Uterus (tissue), 2 donors: Measurements from ENCODE around the gene TINCR.

ENCODE experiments used
- POLR2A ChIP-seq, 2 donors: fragments of 450-650 bp; IDR thresholded peaks; one replicate each; pipeline ENCODE4 v1.6.1; 2016; ENCODE audit warnings: antibody characterized with exemption in 2 of 2, mild to moderate bottlenecking in 1 of 2, moderate library complexity in 1 of 2
- TF ChIP-seq, protein P1 (sequence below), 4 experiments: fragments of 200-600 bp in 2 of 4; fragments of 450-650 bp in 2 of 4; sonication (generic) in 2 of 4; IDR thresholded peaks; one replicate each; pipeline ENCODE4 v1.5.1; 2016 to 2019; ENCODE audit warnings: antibody characterized with exemption in 4 of 4, mild to moderate bottlenecking in 2 of 4, moderate library complexity in 1 of 4

DNA sequence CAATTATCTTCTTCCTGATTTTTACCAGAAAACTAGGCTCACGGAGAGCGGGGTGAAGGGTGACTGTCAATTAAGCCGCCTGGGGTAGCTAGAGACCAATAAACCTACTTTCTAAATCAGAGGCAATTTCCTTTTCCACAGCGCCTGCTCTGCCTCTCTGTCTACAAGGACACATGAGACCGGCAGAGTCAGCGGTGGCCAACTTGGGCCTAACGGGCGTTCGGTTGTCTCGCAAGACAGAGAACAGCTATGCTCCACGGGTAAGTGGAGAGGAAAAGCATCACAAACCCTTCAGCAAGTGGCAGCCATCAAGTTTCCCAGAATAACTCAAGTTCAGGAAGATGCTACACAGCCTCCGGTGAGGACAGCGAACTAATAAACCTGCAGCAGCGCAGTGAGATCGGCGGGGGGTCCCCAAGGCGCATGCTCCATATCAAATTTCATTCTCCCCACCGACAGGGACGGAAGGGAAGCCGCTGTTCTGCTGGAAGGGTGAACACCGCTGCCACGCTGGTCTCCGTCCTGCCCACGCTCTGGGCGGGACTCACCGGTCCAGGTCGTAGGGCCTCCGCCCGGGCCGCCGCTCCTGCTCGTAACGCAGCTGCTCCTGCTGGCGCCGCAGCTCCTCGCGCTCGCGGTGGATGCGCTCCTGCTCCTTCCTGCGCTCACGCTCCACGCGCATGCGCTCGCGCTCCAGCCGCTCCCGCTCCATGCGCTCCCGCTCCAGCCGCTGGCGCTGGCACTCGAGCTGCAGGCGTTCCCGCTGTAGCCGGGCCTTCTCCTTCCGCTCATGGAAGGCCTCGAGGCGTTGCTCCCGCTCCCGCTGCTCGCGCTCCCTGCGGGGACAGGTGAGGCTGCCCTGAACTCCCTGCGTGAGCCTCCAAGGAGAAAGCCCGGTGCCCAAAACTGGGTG lies 25.8 kb upstream of the TINCR start:
- TF ChIP-seq, protein P1, sequence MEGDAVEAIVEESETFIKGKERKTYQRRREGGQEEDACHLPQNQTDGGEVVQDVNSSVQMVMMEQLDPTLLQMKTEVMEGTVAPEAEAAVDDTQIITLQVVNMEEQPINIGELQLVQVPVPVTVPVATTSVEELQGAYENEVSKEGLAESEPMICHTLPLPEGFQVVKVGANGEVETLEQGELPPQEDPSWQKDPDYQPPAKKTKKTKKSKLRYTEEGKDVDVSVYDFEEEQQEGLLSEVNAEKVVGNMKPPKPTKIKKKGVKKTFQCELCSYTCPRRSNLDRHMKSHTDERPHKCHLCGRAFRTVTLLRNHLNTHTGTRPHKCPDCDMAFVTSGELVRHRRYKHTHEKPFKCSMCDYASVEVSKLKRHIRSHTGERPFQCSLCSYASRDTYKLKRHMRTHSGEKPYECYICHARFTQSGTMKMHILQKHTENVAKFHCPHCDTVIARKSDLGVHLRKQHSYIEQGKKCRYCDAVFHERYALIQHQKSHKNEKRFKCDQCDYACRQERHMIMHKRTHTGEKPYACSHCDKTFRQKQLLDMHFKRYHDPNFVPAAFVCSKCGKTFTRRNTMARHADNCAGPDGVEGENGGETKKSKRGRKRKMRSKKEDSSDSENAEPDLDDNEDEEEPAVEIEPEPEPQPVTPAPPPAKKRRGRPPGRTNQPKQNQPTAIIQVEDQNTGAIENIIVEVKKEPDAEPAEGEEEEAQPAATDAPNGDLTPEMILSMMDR (IDR thresholded peaks at IDR 0.05) = no peak
- TF ChIP-seq POLR2A (IDR thresholded peaks at IDR 0.05) = no peak
